Cardiac muscle cell (in vitro differentiated cells and primary cell): ENCODE results near the gene SKIC2. TPM values are rescaled to one million over a fixed set of nuclear protein-coding genes. Genes with fewer than 3 reads are reported as not detected.
"Not testable (repeated sequence)": the region's sequence is repeated elsewhere in the genome, so short reads cannot be mapped to it uniquely, and the experiment has no call there.

Experiments used
- DNase-seq, 2 donors: peaks; one replicate each; pipeline versions ENCODE4 v3.0.0 to v3.0.0-alpha.2; 2010 to 2017; ENCODE audit warnings: low read depth in 1 of 2, low spot score in 1 of 2
- H3K27ac ChIP-seq: fragments of 200-600 bp; sonication (generic); 2 replicates; pipeline ENCODE4 v1.5.1; 2016
- H3K27me3 ChIP-seq: fragments of 200-600 bp; sonication (generic); 2 replicates; pipeline ENCODE4 v1.6.0; 2016; ENCODE audit warnings: control low read depth
- H3K36me3 ChIP-seq: fragments of 200-600 bp; sonication (generic); 2 replicates; pipeline ENCODE4 v1.5.1; 2016; ENCODE audit warnings: control low read depth
- H3K4me1 ChIP-seq: fragments of 200-600 bp; sonication (generic); 2 replicates; pipeline ENCODE4 v1.8.1; 2017; ENCODE audit warnings: low read depth, mild to moderate bottlenecking, mixed run types
- H3K4me3 ChIP-seq: fragments of 200-600 bp; sonication (generic); 2 replicates; pipeline ENCODE4 v1.5.1; 2016; ENCODE audit warnings: mild to moderate bottlenecking
- H3K9me3 ChIP-seq: fragments of 200-600 bp; sonication (generic); 2 replicates; pipeline ENCODE4 v1.5.1; 2017; ENCODE audit warnings: low read depth, mild to moderate bottlenecking, control low read depth
- CTCF ChIP-seq: IDR thresholded peaks from 2 replicates; pipeline ENCODE4 v1.5.1; 2012; ENCODE audit warnings: low read depth, mild to moderate bottlenecking, low read length
- polyA plus RNA-seq: library from polyadenylated mRNA; unstranded; fragments of >200 nt; fragmentation: Nextera tagmentation; extraction: Ambion mirVana; gene quantifications from 2 replicates; pipeline ENCODE4 v1.2.1, GENCODE V29; 2016
- total RNA-seq: library from RNA; depleted of rRNA; stranded (reverse); fragments of >200 nt; gene quantifications from 2 replicates; pipeline ENCODE4 v1.2.3, GENCODE V29; 2016

SKIC2 gene
- total and polyA plus RNA-seq, 2 experiments from 2014 or later, result 53.1 to 62.6 TPM

- no peaks in the 10 kb centered on the region for H3K27me3 ChIP-seq
- no peak for TF ChIP-seq CTCF
- no peaks in the 10 kb centered on the region for H3K9me3 ChIP-seq
- no peak overlapping the region for H3K4me3 ChIP-seq
- H3K36me3 ChIP-seq, result no peaks in the 10 kb centered on the region
- DNase-seq, result no peak
- no peak overlapping the region for H3K27ac ChIP-seq
- no peaks in the 10 kb centered on the region for H3K4me1 ChIP-seq
Observed at GRCh38 chr6:31927863-31928671, 30.9 kb upstream of the SKIC2 start.

- H3K4me3 ChIP-seq, result no peak overlapping the region
- no peaks in the 10 kb centered on the region for H3K4me1 ChIP-seq
- no peak for DNase-seq
Observed at GRCh38 chr6:31928672-31928939, 30.4 kb upstream of the SKIC2 start.

GRCh38 chr6:31930962-31931361 lies 28.0 kb upstream of the SKIC2 start:
- H3K9me3 ChIP-seq, result no peaks in the 10 kb centered on the region
- DNase-seq, result no peak
- H3K27me3 ChIP-seq, result no peaks in the 10 kb centered on the region
- H3K4me1 ChIP-seq, result no peaks in the 10 kb centered on the region
- H3K4me3 ChIP-seq, result no peak overlapping the region
- H3K36me3 ChIP-seq, result no peaks in the 10 kb centered on the region
- H3K27ac ChIP-seq, result no peak overlapping the region
- TF ChIP-seq CTCF, result no peak

More at GRCh38 chr6:31928672-31928939, 30.4 kb upstream of the SKIC2 start:
- Histone ChIP-seq H3K27ac (no peak overlapping the region), H3K36me3 (no peaks in the 10 kb centered on the region), H3K9me3 (no peaks in the 10 kb centered on the region), H3K27me3 (no peaks in the 10 kb centered on the region)
- no peak for TF ChIP-seq CTCF

GRCh38 chr6:31932137-31932536 lies 26.8 kb upstream of the SKIC2 start:
- not testable (repeated sequence) for H3K4me3 ChIP-seq, H3K27ac ChIP-seq, H3K4me1 ChIP-seq, H3K27me3 ChIP-seq, DNase-seq, H3K9me3 ChIP-seq, H3K36me3 ChIP-seq

- Histone ChIP-seq H3K4me3 (no peak overlapping the region), H3K9me3 (no peaks in the 10 kb centered on the region), H3K36me3 (no peaks in the 10 kb centered on the region), H3K27me3 (no peaks in the 10 kb centered on the region), H3K27ac (no peak overlapping the region), H3K4me1 (no peaks in the 10 kb centered on the region)
- DNase-seq, result no peak
- TF ChIP-seq CTCF, result no peak
Observed at GRCh38 chr6:31933537-31933936, 25.4 kb upstream of the SKIC2 start.

- H3K27me3 ChIP-seq, result no peaks in the 10 kb centered on the region
- H3K4me1 ChIP-seq, result no peaks in the 10 kb centered on the region
- no peak overlapping the region for H3K4me3 ChIP-seq
- no peak overlapping the region for H3K27ac ChIP-seq
- DNase-seq, result no peak
- no peaks in the 10 kb centered on the region for H3K36me3 ChIP-seq
- H3K9me3 ChIP-seq, result no peaks in the 10 kb centered on the region
- TF ChIP-seq CTCF, result no peak
Observed at GRCh38 chr6:31935021-31935420, 24.0 kb upstream of the SKIC2 start.
